ENCODE data around the gene SLC25A19.

DNA sequence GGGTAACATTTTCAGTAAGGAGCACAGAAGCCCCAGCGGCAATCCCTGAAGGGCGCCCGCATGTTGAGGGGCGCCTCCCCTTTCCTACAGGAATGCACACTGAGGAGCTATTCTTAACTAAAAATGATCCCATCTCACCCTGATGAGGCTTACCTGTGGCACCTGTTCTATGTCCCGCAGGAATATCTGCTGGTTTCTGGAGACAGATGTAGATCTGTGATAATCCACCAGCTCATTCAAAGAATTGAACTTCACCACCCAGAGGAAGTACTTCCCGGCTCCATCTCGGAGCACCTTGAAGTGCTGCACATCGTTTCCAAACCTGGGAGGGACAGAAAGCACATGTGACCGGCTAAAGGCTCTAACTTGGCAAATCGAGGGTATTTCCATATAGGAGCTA is 32.3 kb upstream of the SLC25A19 start:
- TF ChIP-seq, protein P1, sequence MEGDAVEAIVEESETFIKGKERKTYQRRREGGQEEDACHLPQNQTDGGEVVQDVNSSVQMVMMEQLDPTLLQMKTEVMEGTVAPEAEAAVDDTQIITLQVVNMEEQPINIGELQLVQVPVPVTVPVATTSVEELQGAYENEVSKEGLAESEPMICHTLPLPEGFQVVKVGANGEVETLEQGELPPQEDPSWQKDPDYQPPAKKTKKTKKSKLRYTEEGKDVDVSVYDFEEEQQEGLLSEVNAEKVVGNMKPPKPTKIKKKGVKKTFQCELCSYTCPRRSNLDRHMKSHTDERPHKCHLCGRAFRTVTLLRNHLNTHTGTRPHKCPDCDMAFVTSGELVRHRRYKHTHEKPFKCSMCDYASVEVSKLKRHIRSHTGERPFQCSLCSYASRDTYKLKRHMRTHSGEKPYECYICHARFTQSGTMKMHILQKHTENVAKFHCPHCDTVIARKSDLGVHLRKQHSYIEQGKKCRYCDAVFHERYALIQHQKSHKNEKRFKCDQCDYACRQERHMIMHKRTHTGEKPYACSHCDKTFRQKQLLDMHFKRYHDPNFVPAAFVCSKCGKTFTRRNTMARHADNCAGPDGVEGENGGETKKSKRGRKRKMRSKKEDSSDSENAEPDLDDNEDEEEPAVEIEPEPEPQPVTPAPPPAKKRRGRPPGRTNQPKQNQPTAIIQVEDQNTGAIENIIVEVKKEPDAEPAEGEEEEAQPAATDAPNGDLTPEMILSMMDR (IDR thresholded peaks at IDR 0.05) = no peak
- no peak for TF ChIP-seq POLR2A (IDR thresholded peaks at IDR 0.05)
